MM.1S (cell line): ENCODE results near the gene NOL9.

Source experiments
- EZH2phosphoT487 ChIP-seq: fragments of 300-600 bp; sonication (generic); IDR thresholded peaks from 2 replicates; pipeline ENCODE4 v1.6.1; 2018; ENCODE audit warnings: antibody characterized with exemption, low read length
- TF ChIP-seq, protein P1 (sequence below): fragments of 300-600 bp; sonication (generic); IDR thresholded peaks from 2 replicates; pipeline ENCODE4 v1.5.1; 2016; ENCODE audit warnings: antibody characterized with exemption, low read length, mixed read lengths

DNA sequence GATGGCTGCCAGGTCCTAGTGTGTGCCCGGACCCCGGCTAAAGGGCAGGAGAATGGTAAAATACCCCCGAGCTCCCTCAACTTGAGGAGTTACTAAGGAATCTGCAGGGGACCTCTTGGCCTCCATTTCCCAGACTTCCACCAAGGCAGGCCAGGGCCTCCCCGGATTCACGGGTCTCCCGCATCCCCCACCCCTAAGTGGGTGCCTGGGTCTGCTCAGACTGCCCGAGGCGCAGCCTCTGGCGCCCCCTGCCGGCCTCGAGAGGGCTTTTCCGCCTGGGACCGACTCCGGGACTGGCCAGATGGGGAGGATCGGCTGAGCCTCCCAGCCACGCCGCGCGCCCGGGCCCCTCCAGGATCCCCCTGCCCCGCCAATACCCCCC, 64.5 kb downstream of the NOL9 start:
- TF ChIP-seq, protein P1, sequence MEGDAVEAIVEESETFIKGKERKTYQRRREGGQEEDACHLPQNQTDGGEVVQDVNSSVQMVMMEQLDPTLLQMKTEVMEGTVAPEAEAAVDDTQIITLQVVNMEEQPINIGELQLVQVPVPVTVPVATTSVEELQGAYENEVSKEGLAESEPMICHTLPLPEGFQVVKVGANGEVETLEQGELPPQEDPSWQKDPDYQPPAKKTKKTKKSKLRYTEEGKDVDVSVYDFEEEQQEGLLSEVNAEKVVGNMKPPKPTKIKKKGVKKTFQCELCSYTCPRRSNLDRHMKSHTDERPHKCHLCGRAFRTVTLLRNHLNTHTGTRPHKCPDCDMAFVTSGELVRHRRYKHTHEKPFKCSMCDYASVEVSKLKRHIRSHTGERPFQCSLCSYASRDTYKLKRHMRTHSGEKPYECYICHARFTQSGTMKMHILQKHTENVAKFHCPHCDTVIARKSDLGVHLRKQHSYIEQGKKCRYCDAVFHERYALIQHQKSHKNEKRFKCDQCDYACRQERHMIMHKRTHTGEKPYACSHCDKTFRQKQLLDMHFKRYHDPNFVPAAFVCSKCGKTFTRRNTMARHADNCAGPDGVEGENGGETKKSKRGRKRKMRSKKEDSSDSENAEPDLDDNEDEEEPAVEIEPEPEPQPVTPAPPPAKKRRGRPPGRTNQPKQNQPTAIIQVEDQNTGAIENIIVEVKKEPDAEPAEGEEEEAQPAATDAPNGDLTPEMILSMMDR = peak; percentile 88
- no peak for TF ChIP-seq EZH2phosphoT487
